OCI-LY3 (cell line): ENCODE results near the gene GLIS1.

ENCODE experiments used
- CTCF ChIP-seq: fragments of 200-600, 300-600 bp; sonication (generic); IDR thresholded peaks from 2 replicates; pipeline ENCODE4 v1.5.1; 2014; ENCODE audit warnings: antibody characterized with exemption, low read length, low read depth
- EZH2phosphoT487 ChIP-seq: fragments of 200-600 bp; shearing (Covaris generic); IDR thresholded peaks from 2 replicates; pipeline ENCODE4 v1.6.1; 2018; ENCODE audit warnings: antibody characterized with exemption, mixed run types, low read depth

DNA sequence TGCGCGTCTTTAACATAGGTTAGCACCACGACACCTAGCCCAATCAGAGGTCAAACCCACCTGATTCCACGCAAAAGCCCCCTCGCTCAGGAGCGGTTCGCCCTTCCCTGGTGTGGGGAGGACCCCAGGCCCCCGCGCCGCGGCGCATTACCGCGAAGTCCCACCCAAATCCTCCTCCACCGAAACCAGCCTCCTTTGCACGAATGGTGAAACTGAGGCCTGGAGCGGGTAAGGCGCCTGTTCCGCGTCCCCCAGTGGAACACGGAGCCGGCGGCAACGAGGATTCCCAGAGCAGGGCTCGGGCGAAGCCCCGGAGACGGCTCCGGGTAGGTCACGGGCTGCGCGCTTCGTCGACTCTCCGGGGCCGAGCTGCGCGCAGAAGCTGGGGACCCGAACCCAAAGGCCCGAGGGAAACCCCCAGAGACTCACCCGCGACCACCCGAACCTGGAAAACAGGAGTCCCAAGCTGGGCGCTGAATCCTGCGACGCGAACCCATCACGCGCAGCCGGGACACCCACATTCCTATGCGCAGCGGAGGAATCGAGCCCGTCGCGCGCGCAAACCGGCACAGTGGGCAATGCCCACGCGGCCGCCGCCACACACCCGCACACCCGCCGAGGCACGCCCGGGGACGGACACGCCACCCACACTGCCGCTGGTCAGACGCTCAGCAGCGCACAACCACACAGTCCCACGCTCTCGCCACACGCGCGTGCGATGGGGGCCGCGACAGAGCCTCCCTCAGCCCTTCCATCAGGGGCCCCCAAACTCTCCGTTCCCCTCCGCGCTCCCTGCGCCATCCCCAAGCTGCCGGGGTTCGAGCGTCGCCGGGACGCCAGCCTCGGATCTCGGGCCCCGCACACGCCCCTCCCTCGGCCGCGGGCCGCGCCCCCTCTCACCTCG is 507 bp downstream of the GLIS1 start:
- no peak for TF ChIP-seq CTCF
- no peak for TF ChIP-seq EZH2phosphoT487
